HL-60/S4 (cell line): ENCODE results near the gene UPK3A.
"Not testable (repeated sequence)": the region's sequence is repeated elsewhere in the genome, so short reads cannot be mapped to it uniquely, and the experiment has no call there.

Experiments used
- in situ Hi-C: fragments of 300-500 bp; cut with MboI; formaldehyde crosslinking; loops from 2 replicates; pipeline ENCODE4 v1.14.3; 2022; ENCODE audit warnings: low sequenced_read_pairs

The UPK3A gene

DNA sequence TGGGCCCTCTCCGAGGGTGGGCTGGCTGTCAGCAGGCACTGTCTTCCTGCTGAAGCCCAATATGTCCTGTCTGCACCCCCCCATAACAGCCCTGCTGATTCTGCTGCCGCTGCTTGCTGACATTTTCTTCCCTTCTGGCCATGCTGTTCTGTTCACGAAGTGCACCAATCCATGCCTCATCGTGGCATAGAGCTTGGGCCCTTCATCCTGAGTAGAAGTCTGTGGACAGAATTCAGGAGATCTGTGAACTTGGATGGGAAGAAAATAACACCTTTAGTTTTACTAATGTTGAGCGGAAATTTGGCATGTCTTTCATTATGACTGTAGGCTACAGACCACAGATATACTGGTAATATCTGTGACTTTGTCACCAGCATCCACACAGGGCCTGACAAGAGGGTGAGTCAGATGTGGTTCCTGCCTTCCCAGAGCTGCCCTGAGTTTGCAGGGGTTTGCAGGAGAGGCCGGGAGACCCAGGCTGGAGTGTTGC lies 29.9 kb upstream of the UPK3A start:
- in situ Hi-C loops = no loop called here

GRCh38 chr22:45257941-45258340 lies 26.8 kb upstream of the UPK3A start:
- in situ Hi-C loops = not testable (repeated sequence)

DNA sequence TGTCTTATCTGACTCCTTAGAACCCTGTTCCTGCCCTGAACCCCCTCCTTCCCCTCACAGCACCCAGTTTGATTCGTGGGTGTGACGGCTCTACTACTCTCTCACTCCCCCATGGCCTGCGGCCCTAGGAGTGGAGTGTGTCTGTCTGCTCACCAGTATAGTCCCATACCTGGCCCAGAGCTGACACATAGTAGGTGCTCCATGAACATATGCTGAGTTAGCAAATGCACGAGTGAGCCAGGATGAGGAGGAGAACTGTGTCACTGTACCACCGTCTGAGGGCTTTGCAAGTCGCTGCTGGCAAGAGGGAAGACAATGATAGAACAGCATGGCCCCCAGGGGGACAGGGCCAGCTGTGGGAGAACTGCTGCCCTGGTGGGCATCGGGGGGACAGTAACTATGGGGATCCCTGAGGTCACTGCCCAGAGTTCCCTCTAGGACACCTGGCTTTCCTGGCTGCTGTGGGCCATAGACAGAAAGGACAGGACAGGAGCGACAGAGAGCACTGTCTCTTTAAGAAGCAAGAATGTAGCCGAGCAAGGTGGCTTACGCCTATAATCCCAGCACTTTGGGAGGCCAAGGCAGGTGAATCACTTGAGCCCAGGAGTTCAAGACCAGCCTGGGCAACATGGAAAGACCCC lies 24.9 kb upstream of the UPK3A start:
- in situ Hi-C loops = loop anchor here (10.0 kb wide), 2 partner anchors 165 to 295 kb away; no protein-coding TSS in a partner anchor

GRCh38 chr22:45260395-45260759 lies 24.4 kb upstream of the UPK3A start:
- in situ Hi-C loops = loop anchor here (10.0 kb wide), 2 partner anchors 164 to 294 kb away; no protein-coding TSS in a partner anchor

- in situ Hi-C loops = loop anchor here (10.0 kb wide), 2 partner anchors 163 to 293 kb away; no protein-coding TSS in a partner anchor
These were observed 23.2 kb upstream of the UPK3A start for GRCh38 chr22:45261407-45262088.

DNA sequence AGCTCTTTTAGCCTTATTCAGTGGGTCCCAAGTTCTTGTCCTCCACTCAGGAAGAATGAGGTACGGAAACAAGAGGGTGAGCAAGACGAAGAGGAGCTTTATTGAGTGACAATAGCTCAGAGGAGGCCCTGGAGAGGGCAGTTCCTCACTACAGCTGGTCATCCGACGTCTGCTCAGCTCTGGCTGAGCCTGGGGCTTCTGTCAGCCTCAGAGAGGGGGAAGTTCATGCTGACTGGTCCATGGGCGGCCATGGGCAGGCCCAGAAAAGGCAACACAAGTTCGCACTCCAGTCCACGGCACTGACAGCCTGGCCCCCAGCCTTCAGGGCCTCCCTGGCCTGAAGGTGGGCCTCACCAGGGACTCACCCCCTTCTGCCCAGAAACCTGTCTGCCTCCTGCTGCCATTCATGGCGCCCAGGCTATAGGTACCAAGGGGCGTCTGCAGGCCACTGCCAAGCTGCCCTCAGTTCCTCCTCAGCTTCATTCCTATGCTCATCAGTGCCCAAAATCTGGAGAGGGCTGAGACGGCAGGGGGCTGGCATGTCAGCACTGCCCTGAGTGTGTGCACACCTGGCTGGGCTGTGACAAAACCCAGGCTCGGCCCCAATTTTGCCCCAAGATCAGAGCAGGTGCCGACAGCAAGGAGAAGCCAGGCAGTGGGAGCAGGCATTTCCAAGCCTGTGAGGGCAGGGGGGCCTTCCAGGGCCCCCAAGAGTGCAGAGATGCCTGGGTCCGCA lies 22.4 kb upstream of the UPK3A start:
- in situ Hi-C loops = loop anchor here (10.0 kb wide), 2 partner anchors 162 to 292 kb away; no protein-coding TSS in a partner anchor

GRCh38 chr22:45262931-45263462 lies 21.8 kb upstream of the UPK3A start:
- in situ Hi-C loops = loop anchor here (10.0 kb wide), 2 partner anchors 162 to 292 kb away; no protein-coding TSS in a partner anchor

DNA sequence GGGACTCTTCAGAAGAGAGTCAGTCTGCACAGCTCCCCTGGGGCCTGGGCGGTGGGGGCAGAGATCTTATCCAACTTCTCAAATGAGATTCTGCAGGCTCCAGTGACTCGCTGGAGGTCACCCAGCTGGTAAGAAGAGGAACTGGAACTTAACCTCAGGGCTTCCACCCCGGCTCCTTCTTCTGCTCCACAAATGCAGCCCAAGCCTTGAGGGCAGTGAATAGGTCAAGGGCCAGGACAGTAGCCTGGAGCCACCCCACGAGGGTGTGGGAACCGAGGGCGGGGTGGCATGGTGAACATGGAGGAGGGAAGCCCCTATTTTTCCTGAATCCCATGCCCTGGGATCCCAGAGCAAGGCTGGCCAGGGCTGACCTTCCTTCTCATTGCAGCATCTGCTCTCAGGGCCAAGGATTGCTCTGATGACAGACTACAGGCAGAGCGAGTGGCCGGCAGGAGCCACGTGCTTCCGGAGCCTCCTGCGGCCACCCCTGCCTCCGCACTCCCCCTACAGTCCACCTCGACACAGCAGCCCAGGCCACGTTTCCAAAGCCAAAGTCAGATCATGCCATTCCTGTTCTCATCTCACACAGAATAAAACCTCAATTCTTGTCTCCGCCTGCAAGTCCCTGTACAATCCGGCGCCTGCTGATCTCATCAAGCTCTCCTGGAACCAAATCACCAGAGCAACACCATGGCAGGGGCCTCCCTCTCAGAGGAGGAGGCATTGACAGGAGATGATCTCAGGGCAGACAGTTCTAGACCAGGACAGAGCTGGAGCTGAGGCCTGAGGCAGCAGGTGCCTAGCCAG lies 21.1 kb upstream of the UPK3A start:
- in situ Hi-C loops = loop anchor here (10.0 kb wide), 2 partner anchors 161 to 291 kb away; no protein-coding TSS in a partner anchor

DNA sequence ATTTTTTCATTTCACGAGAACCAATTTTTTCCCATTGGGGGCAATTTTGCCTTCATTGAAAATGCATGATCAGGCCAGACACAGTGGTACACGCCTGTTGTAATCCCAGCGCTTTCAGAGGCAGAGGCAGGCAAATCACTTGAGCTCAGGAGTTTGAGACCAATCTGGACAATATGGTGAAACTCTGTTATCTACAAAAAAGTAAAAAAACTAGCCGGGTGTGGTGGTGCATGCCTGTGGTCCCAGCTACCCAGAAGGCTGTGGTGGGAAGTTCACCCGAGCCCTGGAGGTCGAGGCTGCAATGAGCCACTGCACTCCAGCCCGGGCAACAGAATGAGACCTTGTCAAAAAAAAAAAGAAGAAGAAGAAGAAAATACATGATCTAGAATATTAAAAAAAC lies 19.2 kb upstream of the UPK3A start:
- in situ Hi-C loops = loop anchor here (10.0 kb wide), 2 partner anchors 159 to 289 kb away; no protein-coding TSS in a partner anchor

- in situ Hi-C loops = loop anchor here (10.0 kb wide), 2 partner anchors 156 to 286 kb away; no protein-coding TSS in a partner anchor
These were observed 16.4 kb upstream of the UPK3A start for GRCh38 chr22:45268167-45268957.

GRCh38 chr22:45268958-45269844 lies 15.5 kb upstream of the UPK3A start:
- in situ Hi-C loops = loop anchor here (10.0 kb wide), 2 partner anchors 156 to 286 kb away; no protein-coding TSS in a partner anchor

- in situ Hi-C loops = no loop called here
These were observed 14.4 kb upstream of the UPK3A start for GRCh38 chr22:45270095-45271020.

DNA sequence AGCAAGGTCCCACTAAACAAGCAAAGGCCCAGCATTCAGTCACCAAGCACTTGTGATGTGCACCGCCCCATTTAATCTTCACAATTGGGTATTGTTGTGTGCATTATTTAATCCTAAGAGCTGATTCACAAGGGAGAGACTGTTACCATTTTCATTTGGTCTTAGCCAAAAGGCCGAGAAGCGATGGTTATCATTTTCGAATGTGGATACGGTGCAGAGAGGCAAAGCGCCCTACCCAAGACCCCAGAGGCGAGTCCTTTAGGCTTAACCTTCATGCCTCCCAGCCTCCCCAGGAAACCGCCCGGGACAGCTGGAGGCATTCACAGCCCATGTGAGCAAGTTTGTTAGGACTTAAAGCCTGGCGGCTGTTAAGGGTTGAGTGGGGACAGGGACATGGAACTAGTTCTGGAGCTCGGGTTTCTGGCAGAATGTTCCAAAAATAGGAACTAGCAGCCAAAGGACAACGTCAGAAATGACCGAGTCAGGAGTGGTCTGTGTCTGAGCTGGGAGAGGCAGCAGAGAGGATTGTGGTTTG lies 13.0 kb upstream of the UPK3A start:
- in situ Hi-C loops = no loop called here

- in situ Hi-C loops = no loop called here
These were observed 12.3 kb upstream of the UPK3A start for GRCh38 chr22:45272498-45272897.

GRCh38 chr22:45273452-45274075 lies 11.2 kb upstream of the UPK3A start:
- in situ Hi-C loops = no loop called here

DNA sequence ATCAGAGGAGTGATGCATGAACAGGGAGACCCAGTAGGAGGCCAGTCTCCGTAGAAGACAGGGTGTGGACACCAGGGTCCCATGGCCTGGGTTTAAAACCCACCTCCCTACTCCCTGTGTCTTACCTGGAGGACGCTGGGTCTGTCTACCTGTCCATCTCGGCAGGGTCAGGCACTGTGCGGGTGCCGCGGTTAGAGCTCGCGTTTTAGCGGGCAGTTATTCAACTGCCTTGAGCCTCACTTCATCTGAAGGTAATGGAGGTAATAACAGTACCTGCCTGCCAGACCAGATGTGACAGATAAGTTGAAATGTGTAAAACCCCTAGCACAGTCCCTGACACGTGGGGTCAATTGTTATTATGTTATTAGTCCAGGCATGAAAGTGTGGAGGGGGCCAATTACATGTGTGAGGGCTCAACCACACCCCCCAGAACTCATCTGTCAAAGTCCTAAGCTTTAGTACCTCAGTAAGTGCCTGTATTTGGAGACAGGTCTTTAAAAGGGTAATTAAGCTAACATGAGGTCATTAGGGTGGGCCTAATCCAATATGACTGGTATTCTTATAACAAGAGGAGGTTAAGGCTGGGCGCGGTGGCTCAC lies 8.1 kb upstream of the UPK3A start:
- in situ Hi-C loops = no loop called here
